ENCODE results near the gene SP2.
"Not testable (repeated sequence)": the region's sequence is repeated elsewhere in the genome, so short reads cannot be mapped to it uniquely, and the experiment has no call there.

SP2 gene

GRCh38 chr17:47891545-47892088 lies 4.4 kb upstream of the SP2 start:
- DNase-seq: no peak

GRCh38 chr17:47894498-47895346 lies 1.3 kb upstream of the SP2 start:
- DNase-seq: no peak

GRCh38 chr17:47895347-47895855 lies 635 bp upstream of the SP2 start:
- DNase-seq: no peak

GRCh38 chr17:47896672-47897490 lies 845 bp downstream of the SP2 start:
- DNase-seq: no peak

- DNase-seq: no peak
Measured at GRCh38 chr17:47897561-47897960, 1.5 kb downstream of the SP2 start.

- DNase-seq: no peak
Measured at GRCh38 chr17:47898241-47898640, 2.2 kb downstream of the SP2 start.

- DNase-seq: no peak
Measured at GRCh38 chr17:47899643-47900042, 3.6 kb downstream of the SP2 start.

DNA sequence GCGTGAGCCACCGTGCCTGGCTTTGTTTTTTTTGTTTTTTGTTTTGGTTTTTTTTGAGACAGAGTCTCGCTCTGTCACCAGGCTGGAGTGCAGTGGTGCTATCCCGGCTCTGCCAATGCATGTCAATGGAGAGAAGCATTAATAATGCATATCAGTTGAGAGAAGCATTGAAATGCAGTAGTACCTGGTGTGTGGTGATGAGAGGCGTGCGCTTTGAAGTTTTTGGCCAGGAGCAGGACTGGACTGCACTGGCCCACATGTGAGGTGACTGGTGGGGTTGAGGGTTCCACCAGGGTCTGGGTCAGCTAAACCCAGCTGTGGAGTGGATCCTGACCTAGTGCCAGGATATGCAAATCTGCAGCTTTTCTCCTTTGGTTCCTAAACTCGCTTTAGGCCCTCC lies 5.4 kb downstream of the SP2 start:
- no peak for DNase-seq

- DNase-seq: no peak
Measured at GRCh38 chr17:47902039-47902744, 6.2 kb downstream of the SP2 start.

- DNase-seq: no peak
Measured at GRCh38 chr17:47905221-47905733, 9.2 kb downstream of the SP2 start.

- no peak for DNase-seq
Measured at GRCh38 chr17:47906443-47906842, 10.4 kb downstream of the SP2 start.

GRCh38 chr17:47907932-47908562 lies 12.0 kb downstream of the SP2 start:
- DNase-seq: no peak

DNA sequence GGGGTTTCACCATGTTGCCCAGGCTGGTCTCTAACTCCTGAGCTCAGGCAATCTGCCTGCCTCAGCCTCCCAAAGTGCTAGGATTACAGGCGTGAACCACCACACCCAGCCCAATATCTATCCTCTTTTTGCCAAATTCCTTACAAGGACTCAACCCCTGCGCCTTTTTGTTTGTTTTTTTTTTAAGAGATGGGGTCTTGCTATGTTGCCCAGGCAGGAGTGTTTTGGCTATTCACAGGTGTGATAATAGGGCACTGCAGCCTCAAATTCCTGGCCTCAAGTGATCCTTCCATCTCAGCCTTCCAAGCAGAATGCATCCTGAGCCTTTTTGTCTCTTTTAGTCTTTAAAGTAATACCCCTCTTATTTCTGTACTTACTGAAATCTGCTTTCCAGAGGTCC lies 17.0 kb downstream of the SP2 start:
- DNase-seq: no peak

- no peak for DNase-seq
Measured at GRCh38 chr17:47914306-47914948, 18.4 kb downstream of the SP2 start.

DNA sequence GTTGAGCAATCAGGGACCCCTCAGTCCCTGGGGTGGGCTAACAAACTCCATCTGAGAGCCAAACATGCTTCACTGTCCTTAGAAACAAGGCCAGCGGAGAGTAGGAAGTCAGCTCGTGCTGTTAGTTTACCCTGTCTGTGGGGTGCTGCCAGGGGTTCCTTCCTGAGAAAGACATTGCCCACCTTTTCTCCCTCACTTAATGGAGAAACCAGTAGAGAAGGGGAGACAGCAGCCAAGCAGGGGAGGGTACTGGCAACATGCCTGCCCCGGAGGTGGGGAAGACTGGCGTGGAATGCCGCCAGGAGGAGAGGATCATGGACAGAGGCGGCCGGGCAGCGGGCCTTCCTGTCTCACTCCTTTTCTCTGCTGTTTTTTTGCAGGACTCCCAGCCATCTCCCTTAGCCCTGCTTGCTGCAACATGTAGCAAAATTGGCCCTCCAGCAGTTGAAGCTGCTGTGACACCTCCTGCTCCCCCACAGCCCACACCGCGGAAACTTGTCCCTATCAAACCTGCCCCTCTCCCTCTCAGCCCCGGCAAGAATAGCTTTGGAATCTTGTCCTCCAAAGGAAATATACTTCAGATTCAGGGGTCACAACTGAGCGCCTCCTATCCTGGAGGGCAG lies 19.9 kb downstream of the SP2 start:
- no peak for DNase-seq

DNA sequence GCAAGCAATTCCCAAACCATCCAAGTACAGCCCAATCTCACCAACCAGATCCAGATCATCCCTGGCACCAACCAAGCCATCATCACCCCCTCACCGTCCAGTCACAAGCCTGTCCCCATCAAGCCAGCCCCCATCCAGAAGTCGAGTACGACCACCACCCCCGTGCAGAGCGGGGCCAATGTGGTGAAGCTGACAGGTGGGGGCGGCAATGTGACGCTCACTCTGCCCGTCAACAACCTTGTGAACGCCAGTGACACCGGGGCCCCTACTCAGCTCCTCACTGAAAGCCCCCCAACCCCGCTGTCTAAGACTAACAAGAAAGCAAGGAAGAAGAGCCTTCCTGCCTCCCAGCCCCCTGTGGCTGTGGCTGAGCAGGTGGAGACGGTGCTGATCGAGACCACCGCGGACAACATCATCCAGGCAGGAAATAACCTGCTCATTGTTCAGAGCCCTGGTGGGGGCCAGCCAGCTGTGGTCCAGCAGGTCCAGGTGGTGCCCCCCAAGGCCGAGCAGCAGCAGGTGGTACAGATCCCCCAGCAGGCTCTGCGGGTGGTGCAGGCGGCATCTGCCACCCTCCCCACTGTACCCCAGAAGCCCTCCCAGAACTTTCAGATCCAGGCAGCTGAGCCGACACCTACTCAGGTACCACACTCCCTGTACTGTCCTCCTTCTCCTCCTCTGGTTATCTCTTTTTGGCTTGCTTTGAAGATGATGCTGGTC lies 20.6 kb downstream of the SP2 start:
- DNase-seq: no peak

- no peak for DNase-seq
Measured at GRCh38 chr17:47917581-47917980, 21.5 kb downstream of the SP2 start.

DNA sequence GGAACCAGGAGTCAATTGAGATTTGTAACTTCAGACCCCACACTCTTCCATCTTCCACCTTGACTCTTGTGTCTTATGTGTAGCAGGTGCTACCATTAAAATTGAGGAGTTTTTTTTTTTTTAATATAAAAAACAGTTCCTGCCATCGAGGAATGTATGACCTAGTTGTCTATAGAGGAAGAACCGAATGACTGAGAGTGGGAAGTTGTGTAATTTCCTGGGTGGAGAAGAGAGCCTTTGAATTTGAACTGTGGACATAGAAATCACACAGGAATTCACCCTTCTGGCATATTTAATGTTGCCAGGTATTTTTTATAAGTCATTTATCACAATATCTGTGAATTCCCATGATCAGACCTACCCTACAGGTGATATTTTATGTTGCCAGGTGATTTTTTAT lies 22.0 kb downstream of the SP2 start:
- DNase-seq: no peak

GRCh38 chr17:47918991-47919390 lies 23.0 kb downstream of the SP2 start:
- DNase-seq: no peak

DNA sequence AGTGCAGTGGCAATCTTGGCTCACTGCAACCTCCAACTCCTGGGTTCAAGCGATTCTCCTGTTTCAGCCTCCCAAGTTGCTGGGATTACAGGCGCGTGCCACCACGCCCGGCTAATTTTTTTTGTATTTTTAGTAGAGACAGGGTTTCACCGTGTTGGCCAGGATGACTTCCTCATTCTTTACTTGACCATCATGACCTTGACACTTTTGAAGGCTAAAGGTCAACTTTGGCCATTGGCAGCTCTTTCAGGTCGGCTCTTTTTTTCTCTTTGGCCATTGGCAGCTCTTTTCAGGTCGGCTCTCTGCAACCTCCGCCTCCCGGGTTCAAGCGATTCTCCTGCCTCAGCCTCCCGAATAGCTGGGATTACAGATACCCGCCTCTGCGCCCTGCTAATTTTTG lies 23.9 kb downstream of the SP2 start:
- not testable (repeated sequence) for DNase-seq

Measured in activated CD8-positive, alpha-beta memory T cell treated with anti-CD3 and anti-CD28 coated beads, Interleukin-2, amount 50 U/mL, for 48 hours (primary cell).